ENCODE data around the gene FBXL12.
"Not testable (repeated sequence)": the region's sequence is repeated elsewhere in the genome, so short reads cannot be mapped to it uniquely, and the experiment has no call there.

FBXL12 gene

GRCh38 chr19:9838324-9838723 is 19.4 kb upstream of the FBXL12 start:
- no peak for DNase-seq

GRCh38 chr19:9836021-9836420 is 17.1 kb upstream of the FBXL12 start:
- DNase-seq: no peak

GRCh38 chr19:9835507-9835949 is 16.6 kb upstream of the FBXL12 start:
- no peak for DNase-seq

- peak; percentile 97 for DNase-seq
Measured at GRCh38 chr19:9834726-9835506, 16.0 kb upstream of the FBXL12 start, which contains the start of gene PIN1. TSS of gene PIN1 (plus strand) at chr19:9835318. CDS start at chr19:9835345, 27 bp downstream.

- DNase-seq: no peak
Measured at GRCh38 chr19:9834307-9834725, 15.4 kb upstream of the FBXL12 start.

GRCh38 chr19:9828551-9829063 is 9.7 kb upstream of the FBXL12 start:
- no peak for DNase-seq

GRCh38 chr19:9827289-9828238 is 8.7 kb upstream of the FBXL12 start, which contains the start of gene UBL5:
TSS of gene UBL5 (plus strand) at chr19:9827918. CDS start at chr19:9828338, 420 bp downstream.
- DNase-seq: peak; percentile 83 to 85

- no peak for DNase-seq
Measured at GRCh38 chr19:9823816-9824215, 4.9 kb upstream of the FBXL12 start.

GRCh38 chr19:9820034-9820433 is 1.2 kb upstream of the FBXL12 start:
- DNase-seq: not testable (repeated sequence)

GRCh38 chr19:9819596-9819909 is 674 bp upstream of the FBXL12 start:
- DNase-seq: no peak

- DNase-seq: no peak
Measured at GRCh38 chr19:9818175-9818733, 625 bp downstream of the FBXL12 start.

- DNase-seq: no peak
Measured at GRCh38 chr19:9811139-9811538, 7.7 kb downstream of the FBXL12 start.

- DNase-seq: no peak
Measured at GRCh38 chr19:9808855-9809824, 9.7 kb downstream of the FBXL12 start.

- no peak for DNase-seq
Measured at GRCh38 chr19:9806803-9807202, 12.1 kb downstream of the FBXL12 start.

GRCh38 chr19:9801976-9802375 is 16.9 kb downstream of the FBXL12 start:
- no peak for DNase-seq

- peak in 1 of 2 experiments; percentile 12 for DNase-seq
Measured at GRCh38 chr19:9799162-9799561, 19.7 kb downstream of the FBXL12 start.

- no peak for DNase-seq
Measured at GRCh38 chr19:9797871-9798270, 21.0 kb downstream of the FBXL12 start.

- DNase-seq: peak; percentile 92 to 93
Measured at GRCh38 chr19:9796113-9796773, 22.6 kb downstream of the FBXL12 start.

- peak; percentile 38 to 51 for DNase-seq
Measured at GRCh38 chr19:9793071-9793591, 25.7 kb downstream of the FBXL12 start.

- DNase-seq: peak; percentile 82 to 85
Measured at GRCh38 chr19:9792206-9793070, 26.4 kb downstream of the FBXL12 start.
